Lung (tissue), 12 donors: ENCODE measurements around the gene RETN. TPM values are rescaled to one million over a fixed set of nuclear protein-coding genes. Genes with fewer than 3 reads are reported as not detected.

Experiments used
- ATAC-seq: fragments of 200-7000 bp; cut with Tn5 transposase; one replicate; pipeline ENCODE4 v1.9.1; 2020; ENCODE audit warnings: moderate number of reproducible peaks; ENCODE audit not compliant: insufficient read depth, low FRiP score
- DNase-seq, 3 donors: peaks; one replicate each; pipeline ENCODE4 v3.0.0-alpha.2; 2013 to 2017
- H3K27ac ChIP-seq, 2 donors: one replicate each; pipeline ENCODE4 v1.5.1; 2013; ENCODE audit warnings: mild to moderate bottlenecking in 2 of 2, moderate library complexity in 2 of 2, control low read depth in 1 of 2, inconsistent platforms in 1 of 2, low read depth in 1 of 2, low read length in 1 of 2
- H3K27me3 ChIP-seq, 3 donors: one replicate each; pipeline ENCODE4 v1.5.1; 2013; ENCODE audit warnings: low read length in 2 of 3; ENCODE audit not compliant: control insufficient read depth in 3 of 3, insufficient read depth in 3 of 3
- H3K36me3 ChIP-seq, 4 donors: one replicate each; pipeline ENCODE4 v1.5.1; 2013; ENCODE audit warnings: low read length in 4 of 4, mild to moderate bottlenecking in 1 of 4, moderate library complexity in 1 of 4; ENCODE audit not compliant: control insufficient read depth in 4 of 4, insufficient read depth in 4 of 4
- H3K4me1 ChIP-seq, 5 donors: one replicate each; pipeline ENCODE4 v1.5.1; 2013; ENCODE audit warnings: low read length in 5 of 5, mild to moderate bottlenecking in 2 of 5, moderate library complexity in 1 of 5; ENCODE audit not compliant: control insufficient read depth in 5 of 5, insufficient read depth in 5 of 5
- H3K4me3 ChIP-seq: one replicate; pipeline ENCODE4 v1.5.1; 2013; ENCODE audit warnings: mild to moderate bottlenecking, control low read depth, moderate library complexity
- H3K9ac ChIP-seq, 2 donors: one replicate each; pipeline ENCODE4 v1.5.1; 2013; ENCODE audit warnings: low read length in 2 of 2, control low read depth in 1 of 2; ENCODE audit not compliant: insufficient read depth in 1 of 2
- H3K9me3 ChIP-seq, 4 donors: one replicate each; pipeline ENCODE4 v1.5.1; 2013; ENCODE audit warnings: low read length in 3 of 4, mild to moderate bottlenecking in 1 of 4, moderate library complexity in 1 of 4; ENCODE audit not compliant: control insufficient read depth in 4 of 4, insufficient read depth in 3 of 4
- CTCF ChIP-seq: IDR thresholded peaks from 2 replicates; pipeline ENCODE4 v1.5.1; 2012; ENCODE audit warnings: mild to moderate bottlenecking; ENCODE audit errors: control extremely low read depth, extremely low read depth
- WGBS, 2 donors: extraction: QIAGEN DNeasy Blood & Tissue Kit; methylation state at CpG; one replicate each; pipeline ENCODE4 v1.1.7; 2013; 5-methylcytosine and 5-hydroxymethylcytosine counted together
- polyA plus RNA-seq, 2 donors: library from polyadenylated mRNA; stranded (reverse); fragments of 200-250 nt; gene quantifications; one replicate each; pipeline ENCODE4 v1.2.1, GENCODE V29; 2013
- total RNA-seq, 2 donors: library from RNA; depleted of rRNA in 1 of 2; stranded (reverse); fragments of >200 nt in 1 of 2; gene quantifications; one replicate each; pipeline ENCODE4 v1.2.1, GENCODE V29; 2014 to 2021
- donor health status: control.
- donor health status: control.
- donor health status: Bipolar disorder and iron deficiency.
- donor health status: healthy.
- donor health status: DM: yes; HTN: yes; CAD: no.

Gene RETN
- total and polyA plus RNA-seq, 4 donors: 2.9 to 1,168 (median 58.3) TPM

- Histone ChIP-seq H3K9ac (no peak overlapping the region), H3K4me1 (peaks cover 0 to 16% (median 0%) of the 10 kb centered on the region in 5 donors), H3K9me3 (peaks cover 0 to 2% (median 0%) of the 10 kb centered on the region in 4 donors), H3K36me3 (peaks cover 0 to 10% (median 3%) of the 10 kb centered on the region in 4 donors), H3K4me3 (no peak overlapping the region), H3K27ac (no peak overlapping the region), H3K27me3 (peaks cover 0 to 3% (median 0%) of the 10 kb centered on the region in 3 donors)
- DNase-seq: no peak
- no peak for TF ChIP-seq CTCF
- 93 to 96% methylated on average over 13 of the region's 13 CpGs for WGBS, 2 donors
- ATAC-seq: no peak
Observed at GRCh38 chr19:7639863-7640348, 28.9 kb upstream of the RETN start.

- Histone ChIP-seq H3K9me3 (peaks cover 0 to 2% (median 0%) of the 10 kb centered on the region in 4 donors), H3K4me1 (peaks cover 0 to 16% (median 0%) of the 10 kb centered on the region in 5 donors), H3K27me3 (peaks cover 0 to 3% (median 0%) of the 10 kb centered on the region in 3 donors), H3K4me3 (no peak overlapping the region), H3K9ac (no peak overlapping the region), H3K27ac (no peak overlapping the region), H3K36me3 (peaks cover 0 to 12% (median 3%) of the 10 kb centered on the region in 4 donors)
- 93 to 96% methylated on average over 11 of the region's 11 CpGs for WGBS, 2 donors
- ATAC-seq (no peak), DNase-seq (no peak)
- TF ChIP-seq CTCF: no peak
Observed at GRCh38 chr19:7640803-7641202, 28.0 kb upstream of the RETN start.

- TF ChIP-seq CTCF: no peak
- no peak overlapping the region for H3K27ac ChIP-seq
- no peaks in the 10 kb centered on the region for H3K27me3 ChIP-seq
- H3K4me1 ChIP-seq: peaks cover 0 to 13% (median 0%) of the 10 kb centered on the region in 5 donors
- DNase-seq (no peak), ATAC-seq (no peak)
- H3K9me3 ChIP-seq: peaks cover 0 to 2% (median 0%) of the 10 kb centered on the region in 4 donors
- H3K9ac ChIP-seq: no peak overlapping the region
- 90 to 91% methylated on average over 43 of the region's 43 CpGs for WGBS, 2 donors
- peaks cover 0 to 14% (median 3%) of the 10 kb centered on the region in 4 donors for H3K36me3 ChIP-seq
- no peak overlapping the region for H3K4me3 ChIP-seq
Observed at GRCh38 chr19:7641290-7642276, 27.3 kb upstream of the RETN start.
